NT2/D1 (cell line): ENCODE results near the gene SH3PXD2A.

Experiments used
- DNase-seq: peaks from one replicate; pipeline ENCODE4 v3.0.0-alpha.2; 2011; ENCODE audit warnings: low read depth, low spot score
- H3K27me3 ChIP-seq: 2 replicates; pipeline ENCODE4 v1.6.0; 2011; ENCODE audit warnings: mild to moderate bottlenecking; ENCODE audit not compliant: insufficient read length, insufficient read depth
- H3K36me3 ChIP-seq: 2 replicates; pipeline ENCODE4 v1.6.1; 2011; ENCODE audit warnings: mild to moderate bottlenecking, low read length, mixed read lengths; ENCODE audit not compliant: insufficient read depth, insufficient read length
- H3K4me1 ChIP-seq: 2 replicates; pipeline ENCODE4 v1.5.1; 2011; ENCODE audit not compliant: insufficient read depth, insufficient read length
- H3K4me3 ChIP-seq: 2 replicates; pipeline ENCODE4 v1.5.1; 2011; ENCODE audit warnings: low read depth; ENCODE audit not compliant: insufficient read length
- H3K9ac ChIP-seq: 2 replicates; pipeline ENCODE4 v1.6.0; 2011; ENCODE audit warnings: low read depth; ENCODE audit not compliant: insufficient read length
- H3K9me3 ChIP-seq: 2 replicates; pipeline ENCODE4 v1.5.1; 2011; ENCODE audit warnings: mild to moderate bottlenecking, low read length; ENCODE audit not compliant: insufficient read depth
- SUZ12 ChIP-seq: IDR thresholded peaks from 2 replicates; pipeline ENCODE4 v1.6.1; 2011; ENCODE audit not compliant: insufficient read length, insufficient read depth; ENCODE audit errors: extremely low read depth
- YY1 ChIP-seq: IDR thresholded peaks from 2 replicates; pipeline ENCODE4 v1.6.1; 2011; ENCODE audit not compliant: insufficient read length, insufficient read depth
- ZNF274 ChIP-seq: IDR thresholded peaks from 2 replicates; pipeline ENCODE4 v1.6.1; 2011; ENCODE audit warnings: mild to moderate bottlenecking, low read depth, low read length

The SH3PXD2A gene

GRCh38 chr10:103559776-103560175 lies 295.6 kb downstream of the SH3PXD2A start:
- Histone ChIP-seq H3K36me3 (no peaks in the 10 kb centered on the region), H3K27me3 (no peaks in the 10 kb centered on the region), H3K4me3 (no peak overlapping the region), H3K9me3 (peaks cover 4% of the 10 kb centered on the region; the same call in 1 of the 2 replicates), H3K4me1 (peaks cover 5% of the 10 kb centered on the region), H3K9ac (no peak overlapping the region)
- no peak for DNase-seq
- no peak for TF ChIP-seq YY1
- TF ChIP-seq SUZ12: no peak
- TF ChIP-seq ZNF274: no peak

DNA sequence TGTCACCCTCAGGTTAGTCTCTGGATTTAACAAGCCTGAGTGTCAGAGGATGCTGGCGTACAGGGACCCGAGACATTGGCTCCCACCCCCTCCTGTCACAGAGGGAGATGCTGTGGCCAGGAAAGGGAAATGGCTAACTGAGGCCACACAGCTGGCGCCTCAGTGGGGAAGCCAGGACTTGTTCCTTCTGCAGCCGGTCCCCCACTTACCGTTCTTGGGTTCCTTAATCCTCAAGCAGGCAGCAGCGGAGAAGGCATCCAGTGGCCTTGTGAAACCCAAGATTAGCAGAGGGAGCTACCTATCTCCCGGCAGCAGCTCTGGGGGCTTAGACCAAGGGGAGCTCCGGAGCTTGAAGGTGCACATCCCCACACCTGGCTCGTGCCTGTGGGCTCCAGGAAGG lies 296.5 kb downstream of the SH3PXD2A start:
- no peak for TF ChIP-seq YY1
- TF ChIP-seq SUZ12: no peak
- Histone ChIP-seq H3K9me3 (peaks cover 4% of the 10 kb centered on the region; the same call in 1 of the 2 replicates), H3K27me3 (no peaks in the 10 kb centered on the region), H3K4me3 (no peak overlapping the region), H3K9ac (no peak overlapping the region), H3K36me3 (no peaks in the 10 kb centered on the region), H3K4me1 (peaks cover 2% of the 10 kb centered on the region)
- no peak for DNase-seq

GRCh38 chr10:103557455-103557854 lies 297.9 kb downstream of the SH3PXD2A start:
- Histone ChIP-seq H3K9me3 (peaks cover 4% of the 10 kb centered on the region; the same call in 1 of the 2 replicates), H3K4me3 (no peak overlapping the region), H3K36me3 (no peaks in the 10 kb centered on the region), H3K4me1 (peaks cover 2% of the 10 kb centered on the region), H3K9ac (no peak overlapping the region), H3K27me3 (no peaks in the 10 kb centered on the region)
- no peak for DNase-seq
- TF ChIP-seq YY1 (no peak), ZNF274 (no peak), SUZ12 (no peak)

DNA sequence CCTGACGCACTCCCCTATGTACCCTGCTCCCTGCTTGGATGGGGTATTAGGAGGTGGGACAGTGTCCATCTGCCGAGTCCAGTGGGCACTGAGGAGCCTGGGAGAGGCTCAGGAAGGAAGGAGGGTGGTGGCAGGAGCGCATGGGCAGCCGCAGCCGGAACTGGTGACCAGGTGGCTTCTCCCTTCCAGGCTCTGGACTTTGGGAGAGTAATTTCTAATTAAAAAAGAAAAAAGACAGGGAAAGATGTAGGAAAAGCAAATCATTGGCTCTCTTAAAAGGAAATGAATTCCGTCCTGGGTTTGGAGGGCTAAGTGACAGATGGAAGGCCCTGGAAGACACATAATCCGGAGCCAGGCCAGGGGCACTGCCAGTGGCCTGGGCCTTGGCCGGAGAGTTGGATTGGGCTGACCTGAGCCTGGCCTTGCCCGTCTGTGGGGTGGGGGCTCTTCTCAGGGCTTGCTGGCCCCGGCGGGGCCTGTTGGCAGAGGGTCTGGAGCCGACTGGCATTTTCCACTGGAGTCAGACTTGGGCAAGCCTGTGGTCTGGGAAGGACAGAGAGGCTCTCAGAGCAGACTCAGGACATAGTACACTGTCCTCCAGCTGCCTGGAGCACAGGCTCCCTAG lies 298.9 kb downstream of the SH3PXD2A start:
- H3K9ac ChIP-seq: no peak overlapping the region
- no peak overlapping the region for H3K4me3 ChIP-seq
- H3K4me1 ChIP-seq: peaks cover 4% of the 10 kb centered on the region
- no peaks in the 10 kb centered on the region for H3K27me3 ChIP-seq
- no peak for DNase-seq
- H3K9me3 ChIP-seq: peaks cover 4% of the 10 kb centered on the region; the same call in 1 of the 2 replicates
- TF ChIP-seq YY1 (no peak), ZNF274 (no peak), SUZ12 (no peak)
- H3K36me3 ChIP-seq: no peaks in the 10 kb centered on the region

DNA sequence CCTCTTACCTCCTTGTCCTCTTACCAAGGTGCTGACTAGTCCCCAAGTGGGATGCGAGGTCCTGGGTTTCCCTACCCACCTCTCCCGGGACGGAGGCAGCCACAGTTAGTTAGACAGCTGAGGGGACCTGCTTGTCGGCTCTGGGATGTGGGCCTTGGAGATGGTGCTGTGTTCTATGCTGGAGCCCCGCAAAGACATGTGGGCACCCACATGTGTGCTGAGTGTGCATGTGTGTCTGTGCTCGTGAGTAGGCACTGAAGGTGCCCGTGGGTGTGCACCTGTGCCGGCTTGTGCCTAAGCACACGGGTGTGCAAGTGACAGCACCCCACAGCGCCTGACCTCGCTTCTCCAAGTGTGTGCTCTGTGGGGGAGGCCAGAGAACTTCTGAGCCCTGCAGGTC lies 299.7 kb downstream of the SH3PXD2A start:
- Histone ChIP-seq H3K4me1 (peaks cover 4% of the 10 kb centered on the region), H3K27me3 (no peaks in the 10 kb centered on the region), H3K9me3 (no peaks in the 10 kb centered on the region), H3K9ac (no peak overlapping the region), H3K36me3 (no peaks in the 10 kb centered on the region), H3K4me3 (no peak overlapping the region)
- TF ChIP-seq YY1: no peak
- TF ChIP-seq ZNF274: no peak
- TF ChIP-seq SUZ12: no peak
- DNase-seq: no peak

DNA sequence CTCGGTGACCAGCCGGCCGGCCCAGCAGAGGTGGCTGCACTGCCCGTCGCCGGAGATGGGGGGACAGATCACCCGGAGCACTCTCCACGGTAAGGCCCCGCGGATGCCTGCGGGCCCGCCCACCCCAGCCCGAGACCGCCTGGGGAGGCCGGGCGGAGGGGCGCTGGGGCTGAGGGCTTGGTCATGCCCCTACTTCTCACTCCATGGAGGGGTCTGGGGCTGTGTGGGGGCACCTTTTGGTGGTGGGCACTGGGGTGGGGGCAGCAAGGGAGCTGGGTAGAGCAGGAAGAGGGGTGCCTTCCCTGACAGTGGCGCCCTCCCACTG lies 300.1 kb downstream of the SH3PXD2A start:
- TF ChIP-seq YY1: no peak
- no peak for TF ChIP-seq ZNF274
- no peak for TF ChIP-seq SUZ12
- Histone ChIP-seq H3K9ac (no peak overlapping the region), H3K27me3 (no peaks in the 10 kb centered on the region), H3K4me3 (no peak overlapping the region), H3K9me3 (no peaks in the 10 kb centered on the region), H3K36me3 (no peaks in the 10 kb centered on the region), H3K4me1 (peaks cover 4% of the 10 kb centered on the region)
- no peak for DNase-seq

DNA sequence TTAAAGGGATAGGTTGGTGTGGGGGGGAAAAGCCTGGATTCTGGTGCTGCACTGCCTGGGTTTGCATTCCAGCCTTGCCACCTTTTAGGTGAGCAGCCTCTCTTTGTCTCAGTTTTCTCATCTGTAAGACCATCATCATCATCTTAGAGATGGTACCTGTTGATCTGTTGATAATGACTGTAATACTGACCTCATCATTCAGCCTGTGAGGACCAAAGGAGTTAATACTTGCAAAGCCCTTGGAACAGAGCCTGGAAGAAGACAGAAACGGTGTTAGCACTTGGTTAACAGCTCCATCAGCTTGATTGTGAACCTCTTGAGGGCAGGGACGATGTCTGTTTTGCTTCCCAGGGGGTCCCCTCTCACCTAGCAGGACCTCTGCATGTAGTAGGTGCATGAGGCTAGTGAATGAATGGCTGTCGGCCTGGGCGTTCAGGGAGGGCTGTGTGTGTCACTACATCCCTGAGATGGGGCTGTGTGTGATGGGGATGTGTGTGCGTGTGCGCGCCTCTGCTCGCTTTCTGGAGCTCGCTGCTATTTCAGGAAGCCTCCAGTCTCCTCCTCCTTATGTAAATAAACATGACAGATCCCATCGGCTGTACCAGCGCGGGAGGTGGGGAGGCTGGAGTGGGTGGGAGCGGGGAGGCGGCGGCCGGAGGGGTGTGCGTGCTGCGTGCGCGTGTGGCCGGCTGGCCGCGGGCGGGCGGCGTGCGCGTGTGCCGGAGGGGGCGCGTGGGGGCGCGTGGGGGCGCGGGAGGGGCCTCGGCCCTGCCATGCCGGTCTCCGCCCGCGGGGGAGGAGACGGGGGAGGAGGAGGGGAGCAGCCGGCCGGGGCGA lies 300.7 kb downstream of the SH3PXD2A start:
- Histone ChIP-seq H3K36me3 (no peaks in the 10 kb centered on the region), H3K9ac (no peak overlapping the region), H3K27me3 (no peaks in the 10 kb centered on the region), H3K4me3 (no peak overlapping the region), H3K9me3 (no peaks in the 10 kb centered on the region), H3K4me1 (peaks cover 4% of the 10 kb centered on the region)
- no peak for TF ChIP-seq YY1
- no peak for TF ChIP-seq ZNF274
- TF ChIP-seq SUZ12: no peak
- DNase-seq: no peak
